OCI-M1 (cell line): ENCODE measurements around the gene GPR162.
"Not testable (repeated sequence)": the region's sequence is repeated elsewhere in the genome, so short reads cannot be mapped to it uniquely, and the experiment has no call there.

Source experiments
- DNase-seq: peaks from one replicate; lab custom pipeline; 2025; lab: John Stamatoyannopoulos, UW

GPR162 gene

DNA sequence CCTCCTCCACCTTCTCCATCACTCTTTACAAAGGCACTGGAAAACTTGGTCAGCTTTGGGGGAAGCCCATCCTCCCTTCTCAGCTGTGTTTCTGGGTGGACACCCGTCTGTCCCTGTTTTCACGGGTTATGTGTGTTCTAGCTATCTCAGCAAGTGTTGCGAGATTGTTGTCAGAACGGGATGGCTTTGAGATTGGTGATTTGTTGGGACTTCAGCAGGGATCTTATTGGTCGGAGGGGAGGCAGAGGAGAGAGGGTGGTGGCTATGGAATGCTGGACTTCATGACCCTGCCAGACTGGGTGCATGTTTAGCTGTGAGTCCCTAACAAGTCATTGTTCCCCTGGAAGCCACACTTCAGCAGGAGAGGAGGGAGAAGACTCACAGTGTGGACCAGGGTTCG, 32.4 kb downstream of the GPR162 start:
- no peak for DNase-seq

DNA sequence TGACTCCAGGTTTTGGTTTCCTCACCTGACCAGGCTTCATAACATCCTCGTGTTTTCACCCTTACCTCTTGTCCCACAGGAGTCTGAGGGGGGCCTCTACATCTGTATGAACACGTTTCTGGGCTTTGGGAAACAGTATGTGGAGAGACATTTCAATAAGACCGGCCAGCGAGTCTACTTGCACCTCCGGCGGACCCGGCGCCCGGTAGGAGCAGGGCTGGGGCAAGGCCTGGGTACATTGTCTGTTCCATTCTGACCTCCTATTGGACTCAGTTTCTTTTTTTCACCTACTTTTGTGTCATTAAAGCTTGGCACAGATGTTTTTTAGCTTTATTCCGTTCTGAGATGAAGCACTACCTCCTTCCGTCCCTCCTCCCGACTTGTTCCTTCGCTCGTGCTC, 33.7 kb downstream of the GPR162 start:
- no peak for DNase-seq

DNA sequence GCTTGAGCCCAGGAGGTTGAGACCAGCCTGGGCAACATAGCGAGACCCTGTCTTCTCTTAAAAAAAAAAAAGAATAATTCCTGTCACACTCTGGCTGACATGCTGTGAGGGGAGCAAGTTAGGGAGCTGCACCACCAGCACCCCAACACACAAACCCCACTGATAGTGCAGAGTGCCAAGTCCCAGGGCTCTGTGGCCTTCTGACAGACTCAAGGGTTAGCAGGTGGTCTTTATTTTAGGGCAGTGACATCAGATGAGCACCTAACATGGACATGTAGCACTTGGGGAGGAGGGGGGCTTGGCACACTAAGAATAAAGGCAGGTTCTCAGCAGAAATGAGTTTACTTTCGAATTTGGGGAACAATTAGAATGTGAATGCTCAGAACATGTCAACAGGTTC, 37.2 kb downstream of the GPR162 start:
- no peak for DNase-seq

DNA sequence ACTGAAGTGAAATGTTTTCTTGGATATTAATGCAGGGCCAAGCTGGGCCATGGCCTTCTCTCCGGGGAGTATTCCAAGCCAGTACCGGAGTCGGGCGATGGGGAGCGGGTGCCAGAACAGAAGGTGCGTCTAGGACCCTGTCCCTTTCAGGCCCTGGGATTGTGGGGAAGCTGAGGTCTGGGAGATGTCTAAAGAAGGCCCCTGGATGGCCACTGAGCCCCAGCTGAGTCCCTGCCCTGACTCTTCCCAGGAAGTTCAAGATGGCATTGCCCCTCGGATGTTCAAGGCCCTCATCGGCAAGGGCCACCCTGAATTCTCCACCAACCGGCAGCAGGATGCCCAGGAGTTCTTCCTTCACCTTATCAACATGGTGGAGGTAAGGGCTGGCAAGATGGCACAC, 38.5 kb downstream of the GPR162 start:
- no peak for DNase-seq

DNA sequence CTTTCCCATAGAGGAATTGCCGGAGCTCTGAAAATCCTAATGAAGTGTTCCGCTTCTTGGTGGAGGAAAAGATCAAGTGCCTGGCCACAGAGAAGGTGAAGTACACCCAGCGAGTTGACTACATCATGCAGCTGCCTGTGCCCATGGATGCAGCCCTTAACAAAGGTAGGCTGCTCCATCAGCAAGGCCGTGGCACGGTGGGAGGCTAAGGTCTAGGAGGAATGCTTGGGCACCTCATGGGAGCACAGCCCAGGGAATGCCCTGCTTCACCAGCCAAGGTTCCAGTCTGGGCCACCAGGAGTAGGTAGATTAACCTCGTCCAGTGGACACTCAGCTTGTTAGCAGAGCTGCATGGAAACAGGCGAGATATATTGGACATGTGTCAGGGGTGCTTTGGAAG, 39.3 kb downstream of the GPR162 start:
- no peak for DNase-seq

DNA sequence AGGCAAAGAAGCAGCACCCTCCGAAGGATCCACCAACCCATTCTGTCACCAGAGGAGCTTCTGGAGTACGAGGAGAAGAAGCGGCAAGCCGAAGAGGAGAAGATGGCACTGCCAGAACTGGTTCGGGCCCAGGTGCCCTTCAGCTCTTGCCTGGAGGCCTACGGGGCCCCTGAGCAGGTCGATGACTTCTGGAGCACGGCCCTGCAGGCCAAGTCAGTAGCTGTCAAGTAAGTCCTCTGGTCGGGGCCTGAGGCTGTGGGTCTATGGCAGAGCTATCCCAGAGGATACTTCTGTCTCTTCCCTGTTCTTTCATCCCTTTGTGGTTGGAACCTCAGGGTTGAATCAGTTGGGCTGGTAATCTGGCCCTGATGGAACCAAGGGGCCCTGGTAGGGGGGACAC, 39.8 kb downstream of the GPR162 start:
- no peak for DNase-seq

DNA sequence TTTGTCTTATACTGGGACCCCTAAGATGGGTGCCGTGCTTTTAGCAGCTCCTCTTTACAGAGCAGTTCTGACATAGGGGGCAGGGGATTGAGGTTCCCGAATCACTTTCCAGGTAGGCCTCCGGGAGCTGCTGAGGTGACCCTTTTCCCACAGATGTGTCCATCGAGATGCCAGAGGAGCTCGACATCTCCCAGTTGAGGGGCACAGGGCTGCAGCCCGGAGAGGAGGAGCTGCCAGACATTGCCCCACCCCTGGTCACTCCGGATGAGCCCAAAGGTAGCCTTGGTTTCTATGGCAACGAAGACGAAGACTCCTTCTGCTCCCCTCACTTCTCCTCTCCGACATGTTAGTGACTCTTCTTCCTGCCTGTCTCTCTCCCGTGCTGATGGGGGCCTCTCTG, 41.4 kb downstream of the GPR162 start:
- DNase-seq, result no peak

DNA sequence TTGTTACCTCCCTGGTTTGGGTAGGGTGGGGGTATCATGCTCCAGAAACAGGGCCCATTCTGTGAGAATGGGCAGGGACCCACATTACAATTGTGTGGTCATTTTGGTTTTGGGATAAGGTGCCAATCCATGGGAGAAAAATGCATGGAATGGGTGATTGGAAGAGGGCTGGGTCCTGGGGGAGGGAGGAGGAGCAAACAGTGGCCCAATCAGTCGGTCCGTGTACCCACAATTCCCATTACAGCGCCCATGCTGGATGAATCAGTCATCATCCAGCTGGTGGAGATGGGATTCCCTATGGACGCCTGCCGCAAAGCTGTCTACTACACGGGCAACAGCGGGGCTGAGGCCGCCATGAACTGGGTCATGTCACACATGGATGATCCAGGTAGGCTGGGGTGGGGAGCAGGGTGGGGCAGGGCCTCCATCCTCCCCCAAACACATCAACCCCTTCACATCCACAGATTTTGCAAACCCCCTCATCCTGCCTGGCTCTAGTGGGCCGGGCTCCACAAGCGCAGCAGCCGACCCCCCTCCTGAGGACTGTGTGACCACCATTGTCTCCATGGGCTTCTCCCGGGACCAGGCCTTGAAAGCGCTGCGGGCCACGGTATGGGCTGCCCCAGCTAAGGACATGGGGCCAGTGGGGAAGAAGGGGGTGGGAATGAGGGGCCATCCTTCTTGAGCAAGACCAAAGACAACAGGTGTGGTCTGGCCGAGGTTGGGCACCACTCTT, 42.1 kb downstream of the GPR162 start:
- no peak for DNase-seq

DNA sequence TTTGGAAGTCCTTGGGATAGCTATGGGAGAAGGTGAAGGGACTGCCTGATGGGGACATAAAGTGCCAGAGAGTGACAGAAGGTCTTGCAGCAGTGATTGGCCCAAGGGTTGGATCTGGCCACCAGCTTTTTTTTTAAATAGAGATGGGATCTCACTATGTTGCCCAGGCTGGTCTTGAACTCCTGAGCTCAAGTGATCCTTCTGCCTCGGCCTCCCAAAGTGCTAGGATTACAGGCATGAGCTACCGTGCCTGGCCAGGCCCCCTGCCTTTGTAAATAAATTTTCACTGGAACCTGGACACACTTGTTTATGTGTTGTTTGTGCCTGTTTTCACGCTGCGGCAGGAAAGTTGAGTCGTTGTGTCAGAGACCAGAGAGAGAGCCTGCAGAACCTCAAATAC, 43.7 kb downstream of the GPR162 start:
- not testable (repeated sequence) for DNase-seq

DNA sequence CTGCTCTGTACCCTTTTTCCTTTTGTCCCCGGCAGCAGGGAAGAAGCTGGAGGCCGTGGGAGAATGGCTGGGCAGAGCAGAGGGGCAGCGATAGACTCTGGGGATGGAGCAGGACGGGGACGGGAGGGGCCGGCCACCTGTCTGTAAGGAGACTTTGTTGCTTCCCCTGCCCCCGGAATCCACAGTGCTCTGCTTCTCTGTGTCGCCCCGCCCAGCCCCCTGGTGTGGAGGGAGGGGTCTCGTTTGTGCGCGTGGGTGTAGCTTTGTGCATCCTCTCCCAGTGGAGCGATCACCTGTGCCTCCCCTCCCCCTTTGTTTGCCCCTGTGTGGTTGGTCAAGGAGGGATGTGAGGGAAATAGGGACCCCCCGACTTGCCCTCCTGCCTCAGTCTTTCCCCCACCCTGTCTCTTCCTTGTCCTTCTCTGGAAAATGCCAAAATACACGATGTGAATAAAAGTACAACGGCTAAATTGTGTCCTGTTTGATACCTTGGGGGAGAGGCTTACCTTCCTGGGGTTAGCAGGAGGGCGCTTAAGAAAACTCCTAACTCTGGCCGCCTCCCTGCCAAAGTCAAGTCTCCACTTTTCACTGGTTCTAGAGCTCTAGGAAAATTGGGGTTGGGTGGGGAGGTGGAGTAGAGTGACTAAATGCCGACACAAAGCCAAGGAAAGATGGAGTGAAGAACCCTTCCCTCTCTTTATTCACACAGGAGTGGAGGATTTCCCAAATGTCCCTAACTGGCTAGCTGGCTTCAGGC, 44.7 kb downstream of the GPR162 start:
- no peak for DNase-seq

DNA sequence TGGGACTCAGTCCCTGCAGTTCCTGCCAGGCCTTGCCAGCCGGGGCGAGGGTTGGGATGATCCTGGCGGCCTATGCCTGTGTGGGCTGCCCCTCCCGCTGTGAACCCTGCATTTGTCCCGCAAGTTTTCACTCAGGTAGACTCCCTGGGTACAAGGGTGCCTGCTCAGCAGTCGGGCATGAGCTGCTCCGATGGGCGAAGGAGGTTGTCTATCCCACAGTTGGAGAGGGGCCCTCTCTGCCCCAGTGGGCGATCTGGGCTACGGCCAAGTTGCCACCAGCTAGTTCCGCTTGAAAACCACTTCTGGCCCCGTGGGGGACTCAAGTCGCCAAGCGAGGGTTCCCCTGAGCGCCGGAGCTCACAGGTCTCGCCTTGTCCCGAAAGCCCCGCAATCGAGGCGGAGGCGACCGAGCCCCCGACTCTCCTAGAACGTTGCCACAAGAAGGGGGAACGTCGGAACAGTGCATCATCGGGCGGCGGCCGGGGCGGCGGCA, 45.3 kb downstream of the GPR162 start:
- no peak for DNase-seq

DNA sequence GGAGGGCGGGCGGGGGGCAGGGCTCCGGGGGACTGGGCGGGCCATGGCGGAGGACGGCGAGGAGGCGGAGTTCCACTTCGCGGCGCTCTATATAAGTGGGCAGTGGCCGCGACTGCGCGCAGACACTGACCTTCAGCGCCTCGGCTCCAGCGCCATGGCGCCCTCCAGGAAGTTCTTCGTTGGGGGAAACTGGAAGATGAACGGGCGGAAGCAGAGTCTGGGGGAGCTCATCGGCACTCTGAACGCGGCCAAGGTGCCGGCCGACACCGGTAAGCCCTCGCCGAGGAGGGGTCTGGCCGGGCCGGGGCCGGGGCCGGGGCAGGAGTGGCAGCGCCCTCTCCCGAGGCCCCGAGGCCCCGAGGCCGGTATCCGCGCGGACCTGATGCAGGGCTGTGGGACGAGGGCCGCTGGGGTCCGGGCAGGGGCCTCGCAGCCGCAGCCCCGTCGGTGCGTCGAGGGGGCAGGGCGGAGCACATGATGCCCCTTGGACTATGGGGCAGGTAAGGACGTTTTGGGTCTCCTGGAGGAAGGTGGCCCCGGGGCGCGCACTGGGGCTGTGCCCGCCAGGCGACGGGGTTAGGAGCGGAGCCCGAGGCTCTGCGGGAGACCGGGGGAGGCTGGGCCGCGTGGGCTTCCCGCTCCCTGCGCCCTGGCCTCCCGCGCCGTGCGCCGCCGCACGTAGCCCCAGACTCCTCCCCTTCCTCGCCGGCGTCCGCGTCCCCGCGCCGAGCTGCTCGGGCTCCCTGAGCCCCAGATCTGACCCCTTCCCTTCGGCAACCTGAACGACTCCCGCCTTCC, 46.0 kb downstream of the GPR162 start, which contains the start of gene TPI1:
TPI1 (plus strand) TSS at position 119 of the 798 bp plus-strand sequence; CDS start at position 155, 36 bp downstream.
- peak; percentile 87 for DNase-seq

DNA sequence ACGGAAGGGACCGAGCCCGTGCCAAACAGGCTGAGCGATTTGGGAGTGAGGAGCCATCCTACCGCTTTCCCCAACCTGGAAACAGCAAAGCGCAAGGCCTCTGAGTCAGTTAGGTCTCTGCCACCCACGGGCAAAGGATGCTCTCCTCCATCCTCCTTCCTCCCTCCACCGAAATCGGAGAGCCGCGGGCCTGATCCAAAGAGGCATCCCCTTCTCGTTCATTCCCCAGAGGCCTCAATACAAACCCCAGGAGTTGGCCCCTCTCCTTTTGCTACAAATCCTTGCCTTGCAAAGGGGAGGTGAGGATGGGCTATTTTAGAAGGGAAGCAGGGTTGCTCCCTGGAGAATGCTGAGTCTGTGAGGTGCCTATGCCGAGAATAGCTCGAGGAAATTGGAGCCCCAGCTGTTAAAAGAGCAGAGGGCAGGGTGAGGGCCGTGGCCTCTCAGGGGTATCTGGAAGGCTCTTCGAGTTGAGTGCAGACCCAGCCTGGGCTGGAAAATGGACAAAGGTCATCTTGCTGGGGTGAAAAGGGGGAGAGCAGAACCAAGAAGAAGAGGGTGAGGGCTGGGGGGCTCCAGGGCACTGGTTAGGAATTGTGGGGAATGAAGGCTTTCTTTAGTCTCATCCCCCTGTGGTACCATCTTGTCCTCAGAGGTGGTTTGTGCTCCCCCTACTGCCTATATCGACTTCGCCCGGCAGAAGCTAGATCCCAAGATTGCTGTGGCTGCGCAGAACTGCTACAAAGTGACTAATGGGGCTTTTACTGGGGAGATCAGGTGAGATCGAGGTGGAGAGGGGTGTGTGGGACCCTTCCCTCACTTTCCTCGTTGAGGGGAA, 46.8 kb downstream of the GPR162 start:
- peak; percentile 44 for DNase-seq

DNA sequence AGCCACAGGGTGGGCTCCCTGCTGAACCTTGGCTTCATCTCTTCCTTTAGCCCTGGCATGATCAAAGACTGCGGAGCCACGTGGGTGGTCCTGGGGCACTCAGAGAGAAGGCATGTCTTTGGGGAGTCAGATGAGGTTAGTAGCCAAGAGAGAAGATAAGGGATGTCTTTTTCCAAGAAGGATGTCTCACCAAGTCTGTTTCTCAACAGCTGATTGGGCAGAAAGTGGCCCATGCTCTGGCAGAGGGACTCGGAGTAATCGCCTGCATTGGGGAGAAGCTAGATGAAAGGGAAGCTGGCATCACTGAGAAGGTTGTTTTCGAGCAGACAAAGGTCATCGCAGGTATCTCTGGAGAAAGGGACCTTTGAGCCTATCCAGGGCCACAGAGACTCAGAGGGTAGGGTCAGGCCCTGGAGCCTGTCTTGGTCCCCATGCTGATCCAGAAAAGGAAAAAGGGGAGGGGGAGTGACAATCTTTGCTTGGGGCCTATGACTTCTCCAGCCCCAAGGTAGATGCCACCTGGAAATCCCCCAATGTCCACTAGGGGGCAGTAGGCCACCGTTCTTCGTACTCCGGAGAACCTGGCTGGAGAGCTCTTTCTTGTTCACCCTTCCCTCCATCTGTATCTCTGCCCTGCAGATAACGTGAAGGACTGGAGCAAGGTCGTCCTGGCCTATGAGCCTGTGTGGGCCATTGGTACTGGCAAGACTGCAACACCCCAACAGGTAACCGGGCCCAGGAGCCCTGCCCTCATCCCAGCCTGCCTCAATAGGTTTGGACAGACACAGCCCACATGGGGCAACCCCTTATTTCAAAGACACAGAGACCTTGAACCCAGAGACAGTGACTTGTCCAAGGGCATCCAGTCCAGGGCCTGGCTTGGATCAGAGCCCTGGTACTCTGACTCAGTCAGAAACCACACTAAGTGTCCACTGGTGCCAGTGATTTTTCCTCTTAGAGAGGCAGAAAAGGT, 47.7 kb downstream of the GPR162 start:
- DNase-seq, result peak; percentile 92

DNA sequence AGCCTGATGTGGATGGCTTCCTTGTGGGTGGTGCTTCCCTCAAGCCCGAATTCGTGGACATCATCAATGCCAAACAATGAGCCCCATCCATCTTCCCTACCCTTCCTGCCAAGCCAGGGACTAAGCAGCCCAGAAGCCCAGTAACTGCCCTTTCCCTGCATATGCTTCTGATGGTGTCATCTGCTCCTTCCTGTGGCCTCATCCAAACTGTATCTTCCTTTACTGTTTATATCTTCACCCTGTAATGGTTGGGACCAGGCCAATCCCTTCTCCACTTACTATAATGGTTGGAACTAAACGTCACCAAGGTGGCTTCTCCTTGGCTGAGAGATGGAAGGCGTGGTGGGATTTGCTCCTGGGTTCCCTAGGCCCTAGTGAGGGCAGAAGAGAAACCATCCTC, 48.7 kb downstream of the GPR162 start:
- not testable (repeated sequence) for DNase-seq

DNA sequence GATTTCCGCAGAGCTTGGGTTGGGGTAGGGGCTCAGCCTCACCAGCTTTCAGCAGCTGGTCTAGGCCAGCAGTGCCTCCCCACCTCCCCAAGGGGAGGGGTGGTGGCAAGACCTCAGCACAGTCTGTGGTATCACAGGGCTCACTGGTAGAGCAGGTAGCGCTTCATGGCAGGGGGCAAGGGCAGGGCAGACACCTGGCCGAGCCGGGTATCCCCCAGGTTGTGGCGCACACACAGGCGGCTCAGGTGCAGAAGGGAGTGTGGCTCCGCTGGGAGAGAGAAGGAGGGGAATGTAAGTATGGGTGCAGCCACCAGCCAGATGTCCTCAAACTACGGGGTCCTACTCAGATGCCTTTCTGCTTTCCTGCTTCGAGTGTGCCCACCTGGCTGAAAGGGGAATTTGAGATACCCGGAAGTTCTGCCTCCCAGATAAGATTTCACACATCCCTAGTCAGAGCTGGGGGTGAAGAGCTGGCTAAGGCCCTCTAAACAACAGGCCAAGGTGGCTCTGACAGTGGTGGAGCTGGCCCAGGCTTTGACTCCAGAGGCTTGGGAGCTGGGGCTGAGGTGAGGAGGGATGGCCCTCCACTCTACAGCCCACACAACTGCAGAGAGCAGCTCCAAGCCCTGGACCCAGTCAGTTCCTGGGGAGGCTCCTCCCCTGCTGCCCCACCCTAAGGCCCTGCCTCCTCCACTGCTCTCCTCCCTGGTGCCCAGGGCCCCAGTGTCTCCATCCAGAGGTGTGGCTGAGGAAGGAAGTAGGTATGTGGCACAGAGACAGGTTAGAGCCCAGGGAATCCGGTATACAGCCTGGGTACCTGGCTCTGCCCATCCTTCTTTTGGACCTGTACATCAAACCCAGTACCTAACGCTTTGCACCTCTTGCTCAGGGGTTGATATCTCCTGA, 49.7 kb downstream of the GPR162 start:
- DNase-seq, result peak; percentile 58

DNA sequence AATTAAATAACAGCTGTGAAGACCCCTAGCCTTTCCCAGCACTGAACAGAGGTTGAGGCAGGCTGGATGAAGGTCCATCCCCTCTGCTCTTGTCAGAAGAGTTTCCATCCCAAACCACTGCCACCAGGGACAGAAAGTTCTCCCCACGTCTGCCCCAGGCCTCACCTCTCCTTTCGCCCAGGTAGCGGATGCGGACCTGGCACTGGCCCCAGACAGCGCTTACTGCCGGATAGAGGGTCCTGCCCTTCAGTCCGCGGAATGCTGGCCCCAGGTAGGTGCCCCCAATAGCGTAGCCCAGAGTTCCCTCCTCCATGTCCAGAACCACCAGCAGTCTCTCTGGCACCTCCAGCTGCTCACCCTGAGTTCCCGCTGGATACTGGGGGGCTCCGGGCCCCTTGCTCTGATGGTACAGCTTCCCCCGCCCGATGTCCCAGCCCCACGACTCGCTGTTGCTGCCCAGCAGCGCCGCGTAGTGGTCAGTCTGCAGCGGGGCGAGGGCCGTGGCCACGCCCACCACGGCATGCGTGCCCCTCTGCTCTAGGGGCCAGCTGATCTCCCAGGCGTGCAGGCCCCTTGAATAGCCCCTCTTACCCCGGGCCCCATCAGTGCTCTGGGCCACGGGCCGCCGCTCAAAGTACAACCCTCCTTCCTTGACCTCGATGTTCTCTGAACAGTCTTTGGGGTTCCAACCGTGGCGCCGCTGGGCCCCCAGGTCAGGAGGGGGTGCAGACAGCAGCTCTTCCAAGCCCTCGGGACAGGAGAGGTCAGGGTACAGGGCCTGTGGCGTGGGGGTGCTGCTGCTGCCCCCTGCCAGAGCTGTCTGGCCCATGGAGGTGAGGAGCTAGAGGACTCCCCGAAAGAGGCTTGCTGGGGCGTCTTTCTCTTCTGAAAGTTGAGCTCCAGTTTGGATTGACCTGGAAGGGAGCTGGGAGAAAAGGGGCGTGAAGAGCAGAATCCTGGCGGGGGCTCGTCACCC, 50.7 kb downstream of the GPR162 start:
- DNase-seq, result peak; percentile 91
